ENCODE results near the gene DCHS1.

DNA sequence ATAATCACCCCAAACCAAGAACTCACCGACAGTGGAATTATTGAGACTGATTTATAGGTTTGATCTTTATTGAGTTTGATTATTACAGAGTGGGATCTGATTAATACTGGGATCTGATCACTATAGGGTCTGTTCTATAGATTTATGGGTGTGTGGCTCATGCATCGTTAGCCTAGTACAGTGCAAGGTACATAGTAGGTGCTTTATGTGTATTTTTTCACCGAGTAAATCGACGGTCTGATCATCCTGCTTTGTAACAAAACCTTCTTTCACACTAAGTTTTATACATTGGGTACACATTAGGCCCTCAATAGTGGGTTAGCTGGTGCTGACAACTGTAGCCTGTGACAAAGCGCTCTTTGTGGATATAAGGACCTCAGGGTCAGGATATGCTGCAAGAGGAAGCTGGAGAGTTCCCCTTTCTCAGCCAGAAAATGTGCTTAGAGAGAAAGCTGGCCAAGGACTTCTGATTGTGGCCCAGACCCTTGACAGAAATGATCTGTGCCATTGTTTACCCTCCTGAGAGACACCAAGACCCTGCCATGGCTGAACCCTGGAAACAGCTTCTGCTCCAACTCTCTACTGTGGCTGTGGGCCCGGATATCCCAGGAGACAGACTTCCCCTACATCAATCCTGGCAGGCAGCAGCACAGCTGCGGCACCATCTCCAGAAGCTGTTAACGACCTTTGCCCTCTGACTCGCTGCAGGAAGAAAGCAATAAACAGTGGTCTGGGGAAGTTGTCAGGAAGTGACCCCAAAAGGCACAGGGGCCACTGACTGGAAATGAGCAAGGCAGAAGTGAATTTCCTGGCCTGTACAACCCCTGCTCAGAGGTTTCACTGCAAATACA is 20.3 kb downstream of the DCHS1 start:
- TF ChIP-seq EZH2 (IDR thresholded peaks at IDR 0.05; ENCODE audit: low read length, missing control alignments), result no peak
- TF ChIP-seq, protein P1, sequence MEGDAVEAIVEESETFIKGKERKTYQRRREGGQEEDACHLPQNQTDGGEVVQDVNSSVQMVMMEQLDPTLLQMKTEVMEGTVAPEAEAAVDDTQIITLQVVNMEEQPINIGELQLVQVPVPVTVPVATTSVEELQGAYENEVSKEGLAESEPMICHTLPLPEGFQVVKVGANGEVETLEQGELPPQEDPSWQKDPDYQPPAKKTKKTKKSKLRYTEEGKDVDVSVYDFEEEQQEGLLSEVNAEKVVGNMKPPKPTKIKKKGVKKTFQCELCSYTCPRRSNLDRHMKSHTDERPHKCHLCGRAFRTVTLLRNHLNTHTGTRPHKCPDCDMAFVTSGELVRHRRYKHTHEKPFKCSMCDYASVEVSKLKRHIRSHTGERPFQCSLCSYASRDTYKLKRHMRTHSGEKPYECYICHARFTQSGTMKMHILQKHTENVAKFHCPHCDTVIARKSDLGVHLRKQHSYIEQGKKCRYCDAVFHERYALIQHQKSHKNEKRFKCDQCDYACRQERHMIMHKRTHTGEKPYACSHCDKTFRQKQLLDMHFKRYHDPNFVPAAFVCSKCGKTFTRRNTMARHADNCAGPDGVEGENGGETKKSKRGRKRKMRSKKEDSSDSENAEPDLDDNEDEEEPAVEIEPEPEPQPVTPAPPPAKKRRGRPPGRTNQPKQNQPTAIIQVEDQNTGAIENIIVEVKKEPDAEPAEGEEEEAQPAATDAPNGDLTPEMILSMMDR (conservative IDR thresholded peaks at IDR 0.05 in 1 of 2, IDR thresholded peaks at IDR 0.05 in 1 of 2; ENCODE audit: low read depth in 1 of 2, low read length in 2 of 2), result no peak
